LNCaP clone FGC (cell line): ENCODE results near the gene CTNNBL1.

ENCODE experiments used
- DNase-seq: peaks from one replicate; pipeline ENCODE4 v3.0.0-alpha.2; 2011; ENCODE audit warnings: low read depth
- H3K4me3 ChIP-seq: 2 replicates; pipeline ENCODE4 v1.5.1; 2011; ENCODE audit warnings: mild to moderate bottlenecking, low read depth, low read length, control low read depth
- CTCF ChIP-seq: IDR thresholded peaks from 2 replicates; pipeline ENCODE4 v1.5.1; 2012; ENCODE audit warnings: mild to moderate bottlenecking; ENCODE audit not compliant: control insufficient read depth, insufficient read depth; ENCODE audit errors: extremely low read depth

The CTNNBL1 gene

DNA sequence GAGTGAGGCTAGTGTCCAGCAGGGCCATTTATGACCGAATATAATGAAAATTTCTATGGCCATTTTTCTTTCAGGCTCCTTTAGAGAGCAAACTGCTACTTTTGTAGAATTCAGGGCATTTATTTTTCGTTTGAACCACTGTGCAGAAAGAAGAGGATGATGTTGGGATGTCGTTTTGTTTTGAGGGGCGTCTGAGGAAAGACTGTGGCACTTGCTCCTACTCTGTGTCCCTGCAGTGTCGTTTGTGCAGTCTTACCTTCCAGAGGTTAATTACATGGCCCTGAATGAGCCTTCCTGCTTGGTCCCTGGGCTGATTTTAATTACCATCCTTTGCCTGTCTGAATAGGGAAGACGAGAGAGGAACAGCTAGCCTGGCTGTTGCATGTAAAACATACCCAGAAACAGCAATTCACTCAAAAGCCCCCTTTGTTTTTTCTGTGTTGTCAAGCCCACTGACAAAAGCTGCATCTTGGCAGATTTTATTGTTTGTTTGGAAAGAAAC is 65.3 kb downstream of the CTNNBL1 start:
- no peak for DNase-seq
- no peak overlapping the region for H3K4me3 ChIP-seq
- no peak for TF ChIP-seq CTCF

DNA sequence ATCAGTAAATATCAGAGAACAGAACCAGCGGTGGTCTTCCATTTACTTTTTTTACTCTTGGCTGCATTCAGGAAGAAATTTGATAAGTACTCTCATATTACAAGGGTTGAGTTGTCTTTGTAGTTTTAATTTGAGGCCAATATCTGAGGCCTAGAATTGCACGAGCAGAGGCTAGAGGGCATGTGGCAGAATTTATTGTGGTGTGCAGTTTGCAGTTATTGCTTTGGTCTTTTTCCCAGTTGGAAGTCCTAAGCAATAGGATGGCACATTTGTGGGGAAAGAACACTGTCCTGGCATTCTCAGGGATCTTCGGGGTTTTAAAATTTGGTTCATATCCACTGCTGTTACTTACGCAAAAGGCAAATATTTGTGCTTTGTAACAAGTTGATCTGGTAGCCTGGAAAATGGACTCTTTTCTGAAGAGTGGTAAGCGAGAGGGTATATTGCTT is 66.0 kb downstream of the CTNNBL1 start:
- no peak for TF ChIP-seq CTCF
- peak; percentile 58 for DNase-seq
- no peak overlapping the region for H3K4me3 ChIP-seq

- no peak for TF ChIP-seq CTCF
- H3K4me3 ChIP-seq = no peak overlapping the region
- no peak for DNase-seq
Measured at GRCh38 chr20:37760322-37760721, 66.5 kb downstream of the CTNNBL1 start.

DNA sequence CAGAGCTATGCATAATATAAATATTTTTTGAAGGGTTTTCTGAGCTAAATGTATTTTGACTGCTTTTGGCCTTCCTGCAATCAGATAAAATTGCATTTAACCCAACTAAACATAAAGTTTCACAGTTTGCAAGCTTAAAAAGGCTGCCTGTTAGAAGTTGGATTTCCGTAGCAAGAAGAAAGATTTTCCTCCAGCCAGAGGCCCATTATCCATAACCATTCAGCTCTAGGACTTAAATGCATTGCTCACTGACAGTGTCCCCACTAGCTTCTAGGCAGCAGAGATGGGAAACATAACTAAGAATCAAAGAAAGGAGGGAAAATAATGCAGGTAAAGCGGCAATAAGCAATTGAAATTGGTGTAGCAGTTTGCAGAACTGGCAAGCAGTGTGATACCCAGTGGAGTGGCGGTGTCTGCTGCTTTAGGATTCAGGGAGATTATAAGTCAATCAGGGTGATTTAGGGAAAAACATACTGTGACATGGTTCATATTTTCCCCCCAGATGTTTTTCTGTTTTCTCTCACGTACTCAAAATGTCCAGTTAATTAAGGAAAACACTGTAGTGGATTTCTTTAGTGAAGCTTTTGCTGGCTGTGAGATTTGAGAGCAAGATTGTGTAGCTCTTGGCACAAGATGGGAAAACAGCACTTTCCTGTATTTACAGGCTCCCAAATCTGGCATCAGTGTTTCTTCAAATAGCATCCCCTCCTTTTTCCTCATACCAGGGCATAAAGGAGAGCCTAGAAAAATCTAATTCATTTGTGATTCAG is 69.1 kb downstream of the CTNNBL1 start:
- DNase-seq = no peak
- no peak overlapping the region for H3K4me3 ChIP-seq
- TF ChIP-seq CTCF = no peak

GRCh38 chr20:37764333-37764935 is 70.6 kb downstream of the CTNNBL1 start:
- TF ChIP-seq CTCF = no peak
- DNase-seq = no peak
- H3K4me3 ChIP-seq = no peak overlapping the region

GRCh38 chr20:37770908-37771307 is 77.1 kb downstream of the CTNNBL1 start:
- no peak for TF ChIP-seq CTCF
- DNase-seq = no peak
- H3K4me3 ChIP-seq = no peak overlapping the region
